ENCODE measurements around the gene LPCAT1.

GRCh38 chr5:1517838-1518237 is 5.9 kb downstream of the LPCAT1 start:
- no peak for TF ChIP-seq CTCF (IDR thresholded peaks at IDR 0.05)
- no peak for TF ChIP-seq POLR2A (IDR thresholded peaks at IDR 0.05)

All from testis (tissue), 2 donors.